Globus pallidus (tissue), 1 donor: ENCODE results near the gene PTGS1.
"Not testable (repeated sequence)": the region's sequence is repeated elsewhere in the genome, so short reads cannot be mapped to it uniquely, and the experiment has no call there.

Experiments used
- DNase-seq: peaks from one replicate; pipeline ENCODE4 v3.0.0-alpha.2; 2015; ENCODE audit warnings: low spot score

PTGS1 gene

DNA sequence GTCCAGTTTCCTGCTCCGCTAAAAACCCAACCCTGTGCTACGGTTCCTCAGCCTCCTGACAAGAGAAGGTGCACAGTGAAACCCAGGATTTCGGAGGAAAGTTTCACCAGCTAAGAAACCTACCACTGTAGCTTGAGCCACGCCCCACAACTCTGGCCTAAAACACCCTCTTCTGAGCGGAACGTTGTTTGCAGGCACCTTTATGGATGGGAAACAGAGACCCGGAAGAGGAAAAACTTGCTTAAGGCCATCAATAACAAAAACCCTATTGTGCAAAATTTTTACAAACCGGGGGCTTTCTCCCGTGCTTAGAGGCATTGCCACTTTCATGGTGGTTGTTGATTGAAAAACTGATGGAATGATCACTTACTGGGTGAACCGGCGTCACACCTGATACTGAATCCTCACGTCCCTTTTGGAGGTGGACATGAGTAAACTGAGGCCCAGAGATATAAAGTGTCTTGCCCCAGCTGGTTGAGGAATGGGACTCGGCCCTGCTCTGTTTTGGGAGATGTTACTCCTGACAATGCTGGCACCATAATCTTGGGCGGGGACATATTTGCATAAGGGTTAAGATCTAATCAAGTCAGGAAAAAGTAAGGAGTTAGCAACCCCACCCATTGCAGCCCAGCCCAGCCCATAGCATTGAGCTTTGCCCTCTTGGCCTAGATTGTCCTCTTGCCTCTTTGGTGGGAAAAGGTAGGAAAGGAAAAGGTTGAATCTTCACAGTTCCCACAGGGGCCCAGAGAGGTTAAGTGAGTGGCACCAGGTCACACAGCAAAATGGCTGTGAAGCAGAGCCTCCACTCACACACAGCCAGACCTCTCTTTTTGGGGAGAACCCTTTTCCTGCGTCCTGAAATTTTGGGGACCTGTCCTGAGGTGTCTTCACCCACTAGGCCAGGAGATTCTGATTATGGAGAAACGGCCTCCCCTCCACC lies 23.2 kb upstream of the PTGS1 start:
- no peak for DNase-seq

DNA sequence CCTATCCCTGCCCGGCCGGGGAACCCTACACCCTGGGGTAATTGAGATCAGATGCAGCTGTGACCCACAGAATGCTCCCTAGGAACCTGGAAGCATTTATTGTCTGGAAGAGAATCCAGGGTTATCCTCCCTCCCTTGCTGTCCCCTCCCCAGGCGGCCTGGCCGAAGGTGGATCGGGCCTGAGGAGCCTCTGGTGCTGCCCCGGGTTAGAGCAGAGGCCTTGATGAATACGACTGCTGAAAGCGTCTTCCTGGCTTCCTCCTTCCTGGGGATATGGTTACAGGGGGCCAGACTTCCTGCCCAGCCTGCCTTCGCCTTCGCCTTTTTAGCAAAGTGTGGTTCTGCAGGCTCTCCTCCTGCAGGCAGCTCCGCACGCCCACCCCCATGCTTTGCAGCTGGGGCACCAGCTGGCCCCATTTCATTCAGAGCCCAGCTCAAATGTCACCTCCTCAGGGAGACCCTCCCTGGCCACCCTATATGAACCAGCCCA lies 22.5 kb upstream of the PTGS1 start:
- DNase-seq = no peak

DNA sequence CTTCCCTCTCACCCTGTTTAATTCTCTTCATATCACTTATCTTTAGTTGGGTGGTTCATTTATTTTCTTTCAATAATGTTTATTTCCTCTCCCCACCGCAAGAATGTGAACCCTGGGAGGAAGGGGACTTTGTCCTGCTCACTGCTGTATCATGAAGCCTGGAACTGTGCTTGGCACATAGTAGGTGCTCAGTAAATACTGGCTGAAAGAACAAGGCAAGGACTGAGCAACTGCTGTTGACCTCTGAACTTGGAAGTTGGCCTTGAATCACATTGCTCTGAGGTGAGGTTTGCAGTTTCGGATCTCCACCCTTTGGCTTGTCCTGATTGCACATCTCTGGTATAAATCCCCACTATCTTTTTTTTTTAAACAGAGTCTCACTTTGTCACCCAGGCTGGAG lies 22.0 kb upstream of the PTGS1 start:
- DNase-seq = no peak

DNA sequence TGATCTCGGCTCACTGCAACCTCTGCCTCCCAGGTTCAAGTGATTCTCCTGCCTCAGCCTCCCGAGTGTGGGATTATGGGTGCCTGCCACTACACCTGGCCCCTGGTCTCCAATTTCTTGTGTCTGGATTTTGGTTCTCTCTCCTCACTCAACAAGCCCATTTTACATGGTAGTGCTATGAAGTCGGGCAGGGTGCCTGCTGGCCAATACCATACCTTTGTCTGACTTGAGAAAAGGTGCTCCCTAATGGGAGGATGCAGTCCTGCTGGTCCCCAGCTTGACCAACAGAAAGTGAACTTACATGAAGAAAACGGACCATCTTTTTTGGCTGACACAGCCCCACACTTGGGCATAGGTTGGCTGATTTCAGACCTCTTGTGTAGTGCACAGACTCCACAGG lies 21.6 kb upstream of the PTGS1 start:
- DNase-seq = no peak

DNA sequence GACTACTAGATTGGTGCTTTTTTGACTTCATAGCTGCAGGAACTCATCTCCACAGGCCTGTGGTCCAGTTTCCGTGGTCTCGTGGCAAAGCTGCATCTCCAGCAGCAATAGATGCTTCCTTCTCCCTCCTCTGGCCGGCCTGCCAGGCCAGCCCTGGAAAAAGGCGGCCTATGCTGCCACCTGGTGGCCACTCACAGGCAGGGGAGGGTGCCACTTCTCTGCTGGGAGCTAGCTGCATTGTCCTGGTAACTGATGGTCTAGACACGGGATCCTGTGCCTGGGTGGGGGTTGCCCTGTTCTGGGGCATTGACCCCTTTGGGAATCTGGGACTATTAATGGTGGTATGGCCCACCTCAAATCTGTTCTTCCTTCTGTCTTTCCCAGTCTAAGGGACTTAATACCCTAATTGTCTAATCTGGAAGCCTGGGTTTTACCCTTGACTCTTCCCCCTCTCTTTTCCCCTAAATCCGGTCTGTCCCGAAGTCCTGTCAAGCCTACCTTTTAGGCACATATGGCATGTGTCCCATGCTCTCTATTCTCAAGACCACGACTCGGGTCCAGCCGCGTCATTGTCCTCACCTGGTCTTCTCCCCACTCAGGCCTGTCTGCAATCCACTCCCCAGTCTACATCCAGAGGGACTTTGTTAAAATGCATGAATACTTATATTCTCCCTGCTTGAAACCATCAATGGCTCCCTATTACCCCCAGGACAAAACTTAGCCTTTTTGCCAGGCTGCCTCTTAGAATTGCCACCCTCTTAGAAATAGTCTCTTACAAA lies 20.1 kb upstream of the PTGS1 start:
- peak; percentile 82 for DNase-seq

DNA sequence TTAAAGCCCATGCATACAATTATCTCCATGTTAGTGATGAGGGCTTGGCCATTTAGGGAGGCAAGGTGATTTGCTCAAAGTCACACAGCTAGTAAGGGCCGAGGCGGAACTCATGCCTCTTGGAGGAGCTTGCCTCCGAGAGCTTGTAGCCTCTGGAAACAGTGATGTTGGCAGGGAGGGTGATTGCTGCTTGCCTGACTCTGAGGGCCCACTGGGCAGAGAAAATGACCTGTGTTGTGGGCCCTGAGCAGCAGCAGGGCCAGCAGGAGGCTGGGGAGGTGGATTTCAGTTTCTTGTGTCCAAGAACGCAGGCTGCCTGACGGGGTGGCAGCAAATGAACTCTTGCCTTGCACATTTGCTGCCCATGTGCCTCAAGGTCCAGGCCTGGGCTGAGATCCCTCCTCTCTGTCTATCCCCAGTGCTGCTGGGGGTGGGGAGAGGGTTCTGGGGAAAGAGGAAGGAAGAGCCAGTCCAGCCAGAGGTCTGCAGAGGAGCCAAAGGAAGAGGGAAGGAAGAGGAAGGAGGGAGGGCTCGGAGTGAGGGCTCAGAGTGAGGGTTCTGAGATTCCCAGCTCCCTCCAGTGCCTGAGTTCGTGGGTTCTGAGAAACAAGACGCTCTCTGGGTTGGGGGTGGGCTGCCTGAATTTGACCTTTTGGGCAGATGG lies 16.2 kb upstream of the PTGS1 start:
- DNase-seq = peak; percentile 52

DNA sequence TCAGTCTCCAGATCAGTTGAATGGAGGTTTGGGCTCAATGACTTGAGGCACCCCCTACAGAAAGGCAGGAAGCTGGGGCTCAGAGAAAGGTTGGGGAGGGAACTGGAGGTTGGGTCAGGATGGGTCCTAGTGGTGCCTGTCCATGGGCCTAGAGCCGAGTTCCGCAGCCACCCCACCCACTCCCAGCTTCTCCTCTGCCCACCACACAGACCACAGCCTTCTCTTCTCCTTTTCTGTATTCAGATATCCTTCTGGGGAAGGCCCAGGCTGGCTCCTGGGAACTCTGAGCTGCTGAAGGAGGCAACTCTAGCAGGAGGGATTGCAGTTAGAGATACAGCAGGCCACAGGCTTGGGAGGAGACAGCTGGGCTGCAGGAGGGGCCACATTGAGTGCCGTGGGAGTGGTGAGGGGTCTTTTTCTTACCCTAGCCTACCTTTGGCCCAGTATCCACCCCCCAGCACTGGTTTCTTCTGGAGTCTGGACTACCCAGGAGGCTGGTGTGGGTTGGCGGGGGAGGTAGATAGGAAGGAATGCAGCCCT lies 15.4 kb upstream of the PTGS1 start:
- DNase-seq = no peak

DNA sequence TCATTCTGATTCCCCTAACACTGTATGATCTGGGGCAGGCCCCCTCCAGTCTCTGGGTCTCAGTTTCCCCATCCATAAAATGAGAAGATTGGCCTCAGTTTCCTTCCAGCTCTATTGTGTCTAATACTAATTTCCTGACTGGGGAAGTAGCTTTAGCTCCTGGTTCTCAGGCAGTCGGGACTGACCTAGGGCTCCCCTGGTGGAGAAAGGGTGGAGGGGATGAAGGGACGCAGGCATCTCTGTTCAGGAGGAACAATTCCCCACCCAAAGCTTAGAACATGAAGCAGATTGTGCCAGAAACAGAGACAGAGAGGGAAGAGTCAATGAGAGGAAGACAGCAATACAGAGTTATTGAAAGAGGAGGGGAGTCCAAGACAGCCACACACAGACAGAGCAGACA lies 14.2 kb upstream of the PTGS1 start:
- DNase-seq = no peak

DNA sequence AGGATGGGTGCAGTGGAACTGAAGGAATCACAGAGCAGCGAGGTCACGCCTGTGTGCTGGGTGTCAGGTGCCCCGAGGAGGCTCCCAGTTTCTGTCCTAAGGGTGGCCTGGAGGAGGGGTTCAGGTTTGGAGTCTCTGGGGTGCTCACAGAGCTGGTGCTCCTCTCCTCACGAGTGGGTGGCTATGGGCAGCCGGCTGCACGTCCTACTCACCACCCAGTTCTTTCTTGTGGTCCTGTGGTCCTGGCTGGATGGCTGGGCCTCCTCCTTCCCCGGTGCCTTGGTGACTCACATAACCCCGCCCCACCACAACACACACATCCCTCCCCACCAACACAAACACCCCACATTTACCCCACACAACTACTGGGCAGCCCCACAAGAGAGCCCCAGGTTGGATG lies 9.9 kb upstream of the PTGS1 start:
- DNase-seq = no peak

DNA sequence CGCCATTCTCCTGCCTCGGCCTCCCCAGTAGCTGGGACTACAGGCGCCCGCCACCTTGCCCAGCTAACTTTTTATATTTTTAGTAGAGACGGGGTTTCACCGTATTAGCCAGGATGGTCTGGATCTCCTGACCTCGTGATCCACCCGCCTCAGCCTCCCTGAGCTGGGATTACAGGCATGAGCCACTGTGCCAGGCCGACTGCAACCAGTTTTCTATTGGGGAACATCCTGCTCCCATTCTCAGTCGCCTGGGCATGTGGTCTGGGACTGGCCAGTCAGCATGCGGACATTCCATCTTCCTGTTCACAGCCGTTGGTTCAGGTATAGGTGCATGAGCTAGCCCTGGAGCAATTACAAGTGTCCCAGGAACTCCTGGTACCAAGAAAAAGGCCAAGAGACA lies 7.7 kb upstream of the PTGS1 start:
- not testable (repeated sequence) for DNase-seq

DNA sequence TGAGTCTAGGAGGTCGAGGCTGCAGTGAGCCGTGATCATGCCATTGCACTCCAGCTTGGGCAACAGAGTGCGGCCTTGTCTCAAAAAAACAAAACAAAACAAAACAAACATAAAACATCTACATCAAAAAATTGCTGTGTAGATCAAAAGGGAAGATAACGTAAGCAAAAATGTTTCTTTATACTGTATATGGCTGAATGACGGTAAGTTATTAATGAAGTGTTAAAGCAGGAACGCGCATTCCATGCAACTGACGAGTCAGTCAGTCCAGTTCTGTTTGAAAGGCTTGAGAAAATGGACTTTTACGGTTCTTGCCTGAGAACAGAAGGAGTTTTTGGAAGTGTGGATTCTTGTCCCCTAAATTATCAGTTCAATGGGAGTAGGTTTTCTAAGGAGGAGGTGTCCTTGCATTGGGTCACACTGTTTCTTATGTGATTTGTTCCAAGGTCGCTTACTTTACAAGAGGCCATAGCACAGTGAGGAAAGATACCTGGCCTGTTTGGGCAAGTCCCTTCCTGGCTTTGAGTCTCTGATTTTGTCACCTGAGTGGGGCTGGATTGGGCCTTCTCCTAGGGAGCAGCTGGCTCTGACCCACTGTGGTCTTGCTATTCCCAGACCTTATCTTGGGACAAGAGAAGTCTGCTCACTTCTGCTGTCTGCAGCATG lies 6.6 kb upstream of the PTGS1 start:
- DNase-seq = no peak

DNA sequence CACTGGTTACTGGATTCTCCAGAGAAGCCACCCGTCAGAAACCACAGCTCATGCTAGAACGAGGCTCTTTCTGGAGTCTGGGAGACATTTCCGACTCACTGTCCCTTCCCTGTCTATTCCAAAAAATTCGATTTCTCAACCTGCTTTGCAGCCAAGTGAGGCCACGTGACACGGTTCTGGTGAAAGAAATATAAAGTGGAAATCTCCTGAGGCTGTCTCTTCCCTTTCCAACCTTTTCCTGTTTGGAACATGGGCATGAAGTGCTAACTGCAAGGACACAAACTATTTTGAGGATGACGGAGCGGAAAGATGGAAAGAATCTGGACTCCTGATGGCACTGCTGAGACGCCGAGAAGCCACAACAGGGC lies 6.1 kb upstream of the PTGS1 start:
- no peak for DNase-seq

DNA sequence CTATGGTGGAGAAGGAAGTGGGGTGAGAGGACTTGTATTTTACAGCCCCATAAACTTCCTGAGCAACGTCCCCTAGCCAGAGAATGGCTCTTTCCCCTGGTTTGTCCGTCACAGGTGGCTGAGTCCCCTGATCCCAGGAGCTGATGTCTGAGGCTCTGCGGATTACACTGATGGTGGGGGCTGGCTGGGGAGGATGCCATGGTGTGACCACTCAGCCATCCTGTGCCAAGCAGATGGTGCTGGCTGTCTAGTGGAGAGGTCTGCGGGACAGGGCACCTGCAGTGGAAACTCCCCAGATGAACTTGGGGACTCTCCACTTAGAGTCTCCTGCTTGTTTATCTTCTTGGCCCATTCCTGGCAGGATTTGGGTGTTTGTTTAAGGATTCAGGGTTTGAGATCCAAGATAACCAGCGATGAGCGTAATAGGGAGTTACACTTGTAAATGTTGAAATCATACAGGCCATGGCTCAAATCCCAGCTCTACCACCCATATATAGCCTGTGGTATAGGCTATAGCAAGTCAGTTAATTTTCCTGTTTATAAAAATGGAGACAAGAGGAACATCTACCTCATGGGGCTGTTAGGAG lies 4.7 kb upstream of the PTGS1 start:
- no peak for DNase-seq

DNA sequence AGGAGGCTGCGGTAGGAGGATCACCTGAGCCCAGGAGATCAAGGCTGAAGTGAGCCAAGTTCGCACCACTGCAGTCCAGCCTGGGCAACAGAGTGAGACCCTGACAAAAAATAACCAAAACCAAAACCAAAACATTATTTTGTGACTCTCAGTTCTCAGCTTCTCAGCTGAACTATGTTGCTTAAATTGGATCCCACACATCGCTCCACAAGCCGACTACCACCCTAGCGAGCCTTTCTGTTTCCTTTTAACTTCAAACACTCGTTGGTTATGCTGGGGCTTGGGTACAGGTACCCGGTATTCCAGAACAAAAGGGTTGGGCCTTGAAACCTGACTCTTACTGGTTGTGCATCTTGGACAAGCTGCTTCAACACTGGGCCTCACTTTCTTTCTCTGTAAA lies 3.8 kb upstream of the PTGS1 start:
- DNase-seq = no peak

DNA sequence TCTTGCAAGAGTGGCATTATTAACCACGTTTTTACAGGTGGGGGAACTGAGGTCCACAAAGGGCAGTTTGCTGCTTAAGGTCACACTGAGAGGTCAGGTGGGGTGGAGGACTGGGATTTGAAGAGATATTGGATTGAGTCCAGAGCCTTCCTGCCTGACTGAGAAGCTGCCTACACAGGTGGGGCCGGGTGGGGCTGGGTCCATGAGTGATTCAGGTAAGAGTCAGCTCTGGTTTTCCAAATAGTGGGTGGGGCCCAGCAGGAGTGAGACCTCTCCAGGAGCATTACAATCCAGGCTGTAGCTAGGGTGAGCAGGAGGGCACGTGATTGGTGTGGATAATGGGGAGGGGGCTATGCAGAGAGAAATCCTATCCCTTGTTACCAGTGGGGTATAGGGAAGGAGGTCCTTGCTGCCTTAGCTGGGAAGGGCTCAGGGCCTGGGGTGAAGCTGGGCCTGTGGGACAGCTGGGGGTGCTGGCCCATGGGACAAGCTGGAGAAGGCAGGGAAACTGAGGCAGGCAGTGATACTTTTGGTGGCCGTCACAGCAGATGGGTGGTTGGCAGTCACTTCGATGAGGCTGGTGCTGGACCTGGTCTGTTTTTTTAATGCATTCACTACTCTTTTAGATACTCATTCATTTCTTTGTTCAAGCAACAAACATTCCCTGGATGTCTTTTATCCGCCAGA lies 2.9 kb upstream of the PTGS1 start:
- DNase-seq = no peak

DNA sequence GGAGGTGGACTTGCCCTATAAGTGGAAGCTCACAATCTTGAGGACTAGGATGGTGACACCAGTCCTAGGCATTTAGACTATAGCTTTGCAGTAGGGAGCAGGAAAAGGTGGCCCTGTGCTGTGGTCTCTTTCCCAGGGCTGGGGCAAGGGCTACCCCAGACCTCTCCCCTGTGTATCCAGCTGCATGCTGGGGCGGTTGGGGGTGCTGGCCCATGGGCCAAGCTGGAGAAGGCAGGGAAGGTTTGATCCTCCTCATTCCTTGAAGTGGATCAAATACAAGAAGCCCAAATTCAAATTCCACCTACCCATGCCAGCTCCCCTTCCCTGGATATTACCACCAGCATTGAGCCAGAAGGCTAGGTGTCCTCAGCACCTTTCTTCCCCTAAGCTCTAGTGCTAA lies 2.2 kb upstream of the PTGS1 start:
- DNase-seq = no peak

DNA sequence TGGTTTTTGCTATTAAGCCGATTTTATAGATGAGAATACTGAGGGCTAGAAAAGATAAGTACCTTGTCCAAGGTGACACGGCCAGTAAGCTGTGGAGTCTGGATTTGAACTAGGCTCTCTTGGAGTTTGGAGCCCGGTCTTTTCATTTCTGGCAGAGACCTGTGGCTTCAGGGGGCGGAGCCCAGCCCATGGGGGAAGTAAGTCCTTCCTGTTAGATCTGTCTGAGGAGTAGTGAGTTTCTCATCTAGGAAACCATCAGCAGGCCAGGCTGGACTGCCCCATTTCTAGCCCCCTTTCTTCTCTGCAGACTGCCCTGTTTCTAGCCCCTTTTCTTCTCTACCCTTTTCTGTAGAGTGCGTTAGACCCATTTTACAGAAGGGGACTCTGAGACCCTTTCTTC lies 521 bp upstream of the PTGS1 start:
- no peak for DNase-seq

DNA sequence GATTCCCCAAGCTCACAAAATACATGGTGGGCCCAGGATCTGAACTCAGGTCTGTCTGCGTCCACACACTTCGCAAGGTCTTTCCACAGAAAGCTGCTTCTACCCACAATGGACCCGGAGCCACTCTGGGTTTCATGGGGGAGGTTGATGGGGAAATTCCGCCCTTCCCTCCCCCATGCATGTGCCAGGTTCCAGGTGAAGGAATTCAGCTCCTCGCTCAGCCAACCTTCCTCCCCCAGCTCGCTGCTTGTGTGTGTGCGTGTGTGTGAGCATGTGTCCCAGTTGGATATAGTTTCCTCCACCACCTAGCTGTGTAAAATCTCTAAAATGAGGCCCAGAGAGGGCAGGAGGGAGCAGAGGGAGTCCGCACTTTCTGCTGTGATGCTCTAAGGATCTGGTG lies 1.0 kb downstream of the PTGS1 start:
- no peak for DNase-seq

DNA sequence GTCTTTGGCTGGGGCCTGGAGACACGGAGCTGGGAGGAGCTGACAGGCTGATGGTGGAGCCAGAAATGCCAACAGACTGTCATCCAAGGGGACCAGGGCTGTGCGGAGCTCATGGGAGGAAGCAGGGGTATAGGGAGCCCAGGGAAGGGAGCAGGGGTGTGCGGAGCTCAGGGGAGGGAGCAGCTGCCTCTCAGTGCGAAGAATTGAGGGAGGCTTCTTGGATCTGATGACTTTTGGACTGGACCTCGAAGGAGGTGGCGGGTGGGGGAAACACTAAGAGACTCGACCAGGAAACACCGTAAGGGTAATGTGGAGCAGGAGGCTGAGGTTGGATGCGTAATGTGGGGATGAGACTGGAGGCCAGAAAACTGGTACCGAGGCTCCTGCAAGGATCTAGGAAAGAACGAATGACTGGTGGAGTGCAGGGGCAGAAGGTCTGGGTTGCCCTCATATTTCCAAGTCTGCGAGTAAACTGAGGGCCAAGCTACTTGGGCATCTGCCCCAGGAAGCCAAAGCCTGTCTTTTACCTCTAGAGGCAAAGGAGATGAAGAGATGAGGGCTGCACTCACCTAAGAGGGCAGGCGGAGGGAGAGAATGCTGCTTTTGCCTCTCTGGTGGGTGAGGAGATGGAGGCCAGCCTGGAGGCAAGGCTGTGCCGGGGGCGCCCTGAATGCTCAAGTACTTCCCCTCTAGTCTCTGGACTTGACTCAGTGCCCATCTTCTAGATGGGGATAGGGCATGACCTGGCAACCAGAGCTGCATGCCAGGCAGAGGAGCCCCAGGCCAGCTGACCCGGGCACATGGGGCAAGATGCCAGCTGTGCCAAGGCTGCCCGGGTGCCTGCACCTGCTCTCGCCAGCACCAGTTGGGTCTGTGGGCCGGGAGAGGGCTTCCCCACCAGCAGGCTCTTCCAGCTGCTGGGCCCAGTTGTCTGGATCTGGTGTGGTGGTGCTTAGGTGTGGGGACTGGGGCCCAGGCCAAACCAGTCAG lies 2.3 kb downstream of the PTGS1 start:
- no peak for DNase-seq
